ENCODE data around the gene BEND6. TPM values are rescaled to one million over a fixed set of nuclear protein-coding genes. Genes with fewer than 3 reads are reported as not detected.

Gene BEND6
- total and polyA plus RNA-seq, 2 of the 13 experiments (the other 11 are each of a cell fraction or from before 2014, with no cell fraction given): 0.20 to 0.21 TPM

DNA sequence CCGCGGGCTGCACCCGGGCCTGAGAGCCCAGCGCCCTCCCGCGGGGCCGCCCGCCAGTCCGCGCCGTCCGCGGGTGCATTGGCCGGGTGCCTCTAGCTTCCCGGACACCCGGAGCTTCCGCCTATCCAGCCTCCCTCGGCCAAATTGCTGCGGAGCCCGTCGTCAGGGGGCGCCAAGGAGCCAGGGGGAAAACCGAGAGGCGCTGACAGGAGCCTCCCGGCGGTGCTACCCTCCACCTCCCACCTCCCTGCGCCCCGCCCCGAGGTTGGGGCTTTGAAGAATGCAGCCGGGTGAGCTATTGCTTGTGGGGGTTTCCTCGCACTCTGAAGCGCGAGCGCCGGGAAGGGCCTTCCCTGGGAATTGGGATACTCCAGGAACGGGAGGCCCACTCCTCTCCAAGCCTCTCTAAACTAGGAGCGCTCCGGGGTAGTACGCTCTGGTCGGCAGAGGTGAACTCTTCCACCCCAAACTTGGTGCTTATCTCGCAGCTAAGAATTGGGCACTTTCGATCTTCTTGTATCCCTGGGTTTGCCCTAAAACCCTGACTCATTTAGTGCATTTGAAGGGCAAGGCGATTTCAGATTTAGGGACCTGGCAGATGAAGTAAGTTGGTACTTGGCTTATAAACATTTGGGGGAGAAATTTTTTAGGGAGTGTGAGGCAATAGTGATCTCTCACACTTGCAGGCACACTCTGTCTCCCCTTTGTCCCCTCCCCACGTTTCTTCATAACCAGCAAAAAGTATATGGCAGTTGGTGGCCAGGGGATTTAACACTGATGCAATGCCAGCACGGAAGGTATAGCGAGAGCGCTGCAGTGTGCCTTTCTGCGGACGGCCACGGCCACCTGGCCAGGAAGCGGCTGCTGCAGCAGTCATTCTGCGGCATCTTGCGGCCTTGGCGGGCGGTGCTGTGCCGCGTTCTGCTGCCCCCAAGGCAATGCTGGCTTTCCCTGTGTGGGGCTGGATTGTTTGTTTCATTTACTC lies 556 bp downstream of the BEND6 start (continued):
- no peak for TF ChIP-seq ZNF451 (CRISPR knock-in tag; IDR thresholded peaks at IDR 0.05)
- TF ChIP-seq FOXA3 (CRISPR knock-in tag; IDR thresholded peaks at IDR 0.05): peak; percentile 51
- TF ChIP-seq ISX (CRISPR knock-in tag; conservative IDR thresholded peaks at IDR 0.05): no peak
- TF ChIP-seq, protein P1, sequence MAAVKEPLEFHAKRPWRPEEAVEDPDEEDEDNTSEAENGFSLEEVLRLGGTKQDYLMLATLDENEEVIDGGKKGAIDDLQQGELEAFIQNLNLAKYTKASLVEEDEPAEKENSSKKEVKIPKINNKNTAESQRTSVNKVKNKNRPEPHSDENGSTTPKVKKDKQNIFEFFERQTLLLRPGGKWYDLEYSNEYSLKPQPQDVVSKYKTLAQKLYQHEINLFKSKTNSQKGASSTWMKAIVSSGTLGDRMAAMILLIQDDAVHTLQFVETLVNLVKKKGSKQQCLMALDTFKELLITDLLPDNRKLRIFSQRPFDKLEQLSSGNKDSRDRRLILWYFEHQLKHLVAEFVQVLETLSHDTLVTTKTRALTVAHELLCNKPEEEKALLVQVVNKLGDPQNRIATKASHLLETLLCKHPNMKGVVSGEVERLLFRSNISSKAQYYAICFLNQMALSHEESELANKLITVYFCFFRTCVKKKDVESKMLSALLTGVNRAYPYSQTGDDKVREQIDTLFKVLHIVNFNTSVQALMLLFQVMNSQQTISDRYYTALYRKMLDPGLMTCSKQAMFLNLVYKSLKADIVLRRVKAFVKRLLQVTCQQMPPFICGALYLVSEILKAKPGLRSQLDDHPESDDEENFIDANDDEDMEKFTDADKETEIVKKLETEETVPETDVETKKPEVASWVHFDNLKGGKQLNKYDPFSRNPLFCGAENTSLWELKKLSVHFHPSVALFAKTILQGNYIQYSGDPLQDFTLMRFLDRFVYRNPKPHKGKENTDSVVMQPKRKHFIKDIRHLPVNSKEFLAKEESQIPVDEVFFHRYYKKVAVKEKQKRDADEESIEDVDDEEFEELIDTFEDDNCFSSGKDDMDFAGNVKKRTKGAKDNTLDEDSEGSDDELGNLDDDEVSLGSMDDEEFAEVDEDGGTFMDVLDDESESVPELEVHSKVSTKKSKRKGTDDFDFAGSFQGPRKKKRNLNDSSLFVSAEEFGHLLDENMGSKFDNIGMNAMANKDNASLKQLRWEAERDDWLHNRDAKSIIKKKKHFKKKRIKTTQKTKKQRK (IDR thresholded peaks at IDR 0.05; ENCODE audit: low read length): no peak
- TF ChIP-seq SCMH1 (CRISPR knock-in tag; IDR thresholded peaks at IDR 0.05; ENCODE audit: borderline replicate concordance): no peak
- TF ChIP-seq, protein P2, sequence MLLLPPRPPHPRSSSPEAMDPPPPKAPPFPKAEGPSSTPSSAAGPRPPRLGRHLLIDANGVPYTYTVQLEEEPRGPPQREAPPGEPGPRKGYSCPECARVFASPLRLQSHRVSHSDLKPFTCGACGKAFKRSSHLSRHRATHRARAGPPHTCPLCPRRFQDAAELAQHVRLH (CRISPR knock-in tag; IDR thresholded peaks at IDR 0.05; ENCODE audit: borderline replicate concordance, low read depth): peak; percentile 86
- no peak for TF ChIP-seq SETDB1 (CRISPR knock-in tag; IDR thresholded peaks at IDR 0.05; ENCODE audit: borderline replicate concordance)
- TF ChIP-seq ZNF282 (IDR thresholded peaks at IDR 0.05; ENCODE audit: partially characterized antibody): no peak
- TF ChIP-seq ZNF232 (CRISPR knock-in tag; IDR thresholded peaks at IDR 0.05; ENCODE audit: borderline replicate concordance): no peak
- TF ChIP-seq, protein P3, sequence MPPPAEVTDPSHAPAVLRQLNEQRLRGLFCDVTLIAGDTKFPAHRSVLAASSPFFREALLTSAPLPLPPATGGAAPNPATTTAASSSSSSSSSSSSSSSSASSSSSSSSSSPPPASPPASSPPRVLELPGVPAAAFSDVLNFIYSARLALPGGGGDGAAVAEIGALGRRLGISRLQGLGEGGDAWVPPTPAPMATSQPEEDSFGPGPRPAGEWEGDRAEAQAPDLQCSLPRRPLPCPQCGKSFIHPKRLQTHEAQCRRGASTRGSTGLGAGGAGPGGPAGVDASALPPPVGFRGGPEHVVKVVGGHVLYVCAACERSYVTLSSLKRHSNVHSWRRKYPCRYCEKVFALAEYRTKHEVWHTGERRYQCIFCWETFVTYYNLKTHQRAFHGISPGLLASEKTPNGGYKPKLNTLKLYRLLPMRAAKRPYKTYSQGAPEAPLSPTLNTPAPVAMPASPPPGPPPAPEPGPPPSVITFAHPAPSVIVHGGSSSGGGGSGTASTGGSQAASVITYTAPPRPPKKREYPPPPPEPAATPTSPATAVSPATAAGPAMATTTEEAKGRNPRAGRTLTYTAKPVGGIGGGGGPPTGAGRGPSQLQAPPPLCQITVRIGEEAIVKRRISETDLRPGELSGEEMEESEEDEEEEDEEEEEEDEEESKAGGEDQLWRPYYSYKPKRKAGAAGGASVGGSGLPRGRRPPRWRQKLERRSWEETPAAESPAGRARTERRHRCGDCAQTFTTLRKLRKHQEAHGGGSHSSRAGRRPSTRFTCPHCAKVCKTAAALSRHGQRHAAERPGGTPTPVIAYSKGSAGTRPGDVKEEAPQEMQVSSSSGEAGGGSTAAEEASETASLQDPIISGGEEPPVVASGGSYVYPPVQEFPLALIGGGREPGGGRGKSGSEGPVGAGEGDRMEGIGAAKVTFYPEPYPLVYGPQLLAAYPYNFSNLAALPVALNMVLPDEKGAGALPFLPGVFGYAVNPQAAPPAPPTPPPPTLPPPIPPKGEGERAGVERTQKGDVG (CRISPR knock-in tag; IDR thresholded peaks at IDR 0.05; ENCODE audit: borderline replicate concordance): no peak
- TF ChIP-seq, protein P4, sequence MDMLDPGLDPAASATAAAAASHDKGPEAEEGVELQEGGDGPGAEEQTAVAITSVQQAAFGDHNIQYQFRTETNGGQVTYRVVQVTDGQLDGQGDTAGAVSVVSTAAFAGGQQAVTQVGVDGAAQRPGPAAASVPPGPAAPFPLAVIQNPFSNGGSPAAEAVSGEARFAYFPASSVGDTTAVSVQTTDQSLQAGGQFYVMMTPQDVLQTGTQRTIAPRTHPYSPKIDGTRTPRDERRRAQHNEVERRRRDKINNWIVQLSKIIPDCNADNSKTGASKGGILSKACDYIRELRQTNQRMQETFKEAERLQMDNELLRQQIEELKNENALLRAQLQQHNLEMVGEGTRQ (IDR thresholded peaks at IDR 0.05; ENCODE audit: low read depth, low read length): no peak
- TF ChIP-seq, protein P4 (CRISPR knock-in tag; IDR thresholded peaks at IDR 0.05; ENCODE audit: borderline replicate concordance): no peak
- no peak for TF ChIP-seq ZNF557 (CRISPR knock-in tag; IDR thresholded peaks at IDR 0.05)
- no peak for TF ChIP-seq ZNF569 (CRISPR knock-in tag; IDR thresholded peaks at IDR 0.05; ENCODE audit: borderline replicate concordance)
- TF ChIP-seq ZNF354B (CRISPR knock-in tag; IDR thresholded peaks at IDR 0.05): 0 out of 2 replicates have a peak, but pooled peaks have one; percentile 21
- 0 out of 2 replicates have a peak, but pooled peaks have one; percentile 41 for TF ChIP-seq STAT5B (CRISPR knock-in tag; IDR thresholded peaks at IDR 0.05)
